Measurements from ENCODE around the gene PLK4. TPM values are rescaled to one million over a fixed set of nuclear protein-coding genes. Genes with fewer than 3 reads are reported as not detected.
A peak's percentile ranks its signal among the peaks of the same experiment; 100 is the strongest.

The PLK4 gene
- polyA plus RNA-seq (2013, experiment 1 of 2): 32.4 TPM
- polyA plus RNA-seq (2013, experiment 2 of 2): 32.8 TPM

GRCh38 chr4:127880763-127881562 is at the start of gene PLK4:
Gene PLK4, plus strand, starts transcription at chr4:127880893. Its CDS starts 242 bp downstream, at chr4:127881135.
- Histone ChIP-seq H3K36me3 (replicated peaks in 1 of 2; ENCODE audit: control insufficient read depth in 2 of 2, insufficient read depth in 2 of 2, low read length in 2 of 2) (peaks cover 3 to 48% of the 10 kb centered on the region in 2 donors), H3K4me3 (ENCODE audit: low read length in 2 of 2) (peak within 1 kb of the TSS; percentile 82 to 90), H3K23ac (ENCODE audit: low read depth, low read length, poor library complexity) (peak within 1 kb of the TSS; percentile 76), H3K79me1 (ENCODE audit: low read depth, low read length) (no peaks in the 10 kb centered on the region), H3K9me3 (replicated peaks in 1 of 2; ENCODE audit: control insufficient read depth in 2 of 2, insufficient read depth in 1 of 2, low read depth in 1 of 2, low read length in 2 of 2) (no peaks in the 10 kb centered on the region), H3K18ac (ENCODE audit: low read length) (peak within 1 kb of the TSS; percentile 98), H2BK5ac (ENCODE audit: low read length) (peak within 1 kb of the TSS; percentile 85), H3K4ac (ENCODE audit: low read length) (no peak within 1 kb of the TSS), H3K4me1 (ENCODE audit: control insufficient read depth in 2 of 2, insufficient read depth in 1 of 2, low read depth in 1 of 2, low read length in 2 of 2) (peaks cover 0 to 2% of the 10 kb centered on the region in 2 donors), H3K9ac (ENCODE audit: low read depth, low read length, poor library complexity) (peak within 1 kb of the TSS; percentile 95), H2BK12ac (ENCODE audit: low read length) (no peak within 1 kb of the TSS), H2BK120ac (ENCODE audit: low read depth, low read length) (peak within 1 kb of the TSS; percentile 68), H4K91ac (ENCODE audit: low read depth, low read length, poor library complexity) (peak within 1 kb of the TSS; percentile 56), H2AFZ (ENCODE audit: low read length) (peak within 1 kb of the TSS; percentile 97), H3K27ac (replicated peaks; ENCODE audit: low read length) (peak within 1 kb of the TSS; percentile 96), H2AK5ac (ENCODE audit: low read depth, low read length) (no peak within 1 kb of the TSS), H2BK15ac (ENCODE audit: low read length) (no peak within 1 kb of the TSS), H3K27me3 (ENCODE audit: control insufficient read depth in 3 of 3, insufficient read depth in 3 of 3, low read depth in 1 of 3, low read length in 3 of 3) (no peaks in the 10 kb centered on the region), H3K14ac (ENCODE audit: low read length) (no peak within 1 kb of the TSS), H4K8ac (ENCODE audit: low read depth, low read length) (no peak within 1 kb of the TSS), H3K4me2 (ENCODE audit: insufficient read depth, low read length, poor library complexity, severe bottlenecking) (peak within 1 kb of the TSS; percentile 87)
- WGBS, 2 donors (ENCODE audit: extremely low coverage in 2 of 2, insufficient read length in 2 of 2, insufficient replicate concordance in 1 of 2): no CpG with 5 or more reads among the region's 70 CpGs
- peak; percentile 89 for DNase-seq (ENCODE audit: low spot score)

DNA sequence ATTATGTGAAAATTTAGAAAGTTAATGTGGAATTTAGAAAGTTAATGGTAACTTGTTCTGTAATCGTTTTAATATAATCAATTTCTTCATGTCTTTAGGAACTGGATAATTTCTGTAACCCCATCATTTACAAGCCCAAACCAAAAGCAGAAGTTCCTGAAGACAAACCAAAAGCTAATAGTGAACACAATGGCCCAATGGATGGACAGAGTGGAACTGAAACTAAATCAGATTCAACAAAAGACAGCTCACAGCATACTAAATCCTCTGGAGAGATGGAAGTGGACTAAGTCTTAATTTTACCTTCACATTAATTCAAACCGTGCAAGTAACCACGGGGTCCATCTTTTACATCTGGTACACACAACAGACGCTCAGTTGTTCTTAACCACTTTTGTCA is 48.1 kb upstream of the PLK4 start:
- no peak overlapping the region for H2AFZ ChIP-seq (ENCODE audit: low read length)
- no peak overlapping the region for H2BK15ac ChIP-seq (ENCODE audit: low read length)
- WGBS, 2 donors (ENCODE audit: extremely low coverage in 2 of 2, insufficient read length in 2 of 2, insufficient replicate concordance in 1 of 2): 100% methylated on average over 1 of the region's 4 CpGs; no CpG with 5 or more reads in 1 of the 2 donors
- H4K91ac ChIP-seq (ENCODE audit: low read depth, low read length, poor library complexity): no peak overlapping the region
- no peak overlapping the region for H2BK12ac ChIP-seq (ENCODE audit: low read length)
- H4K8ac ChIP-seq (ENCODE audit: low read depth, low read length): no peak overlapping the region
- H3K9me3 ChIP-seq (replicated peaks in 1 of 2; ENCODE audit: control insufficient read depth in 2 of 2, insufficient read depth in 1 of 2, low read depth in 1 of 2, low read length in 2 of 2): no peaks in the 10 kb centered on the region
- H3K9ac ChIP-seq (ENCODE audit: low read depth, low read length, poor library complexity): no peak overlapping the region
- H3K36me3 ChIP-seq (replicated peaks in 1 of 2; ENCODE audit: control insufficient read depth in 2 of 2, insufficient read depth in 2 of 2, low read length in 2 of 2): peaks cover 0 to 67% of the 10 kb centered on the region in 2 donors
- H3K27me3 ChIP-seq (ENCODE audit: control insufficient read depth in 3 of 3, insufficient read depth in 3 of 3, low read depth in 1 of 3, low read length in 3 of 3): no peaks in the 10 kb centered on the region
- H2BK120ac ChIP-seq (ENCODE audit: low read depth, low read length): no peak overlapping the region
- H3K4me1 ChIP-seq (ENCODE audit: control insufficient read depth in 2 of 2, insufficient read depth in 1 of 2, low read depth in 1 of 2, low read length in 2 of 2): no peaks in the 10 kb centered on the region
- no peak overlapping the region for H2AK5ac ChIP-seq (ENCODE audit: low read depth, low read length)
- no peak overlapping the region for H3K4ac ChIP-seq (ENCODE audit: low read length)
- H3K14ac ChIP-seq (ENCODE audit: low read length): no peak overlapping the region
- H3K79me1 ChIP-seq (ENCODE audit: low read depth, low read length): no peaks in the 10 kb centered on the region
- H3K23ac ChIP-seq (ENCODE audit: low read depth, low read length, poor library complexity): no peak overlapping the region
- no peak overlapping the region for H3K4me2 ChIP-seq (ENCODE audit: insufficient read depth, low read length, poor library complexity, severe bottlenecking)
- no peak overlapping the region for H2BK5ac ChIP-seq (ENCODE audit: low read length)
- H3K27ac ChIP-seq (replicated peaks; ENCODE audit: low read length): no peak overlapping the region
- H3K18ac ChIP-seq (ENCODE audit: low read length): no peak overlapping the region
- no peak overlapping the region for H3K4me3 ChIP-seq (ENCODE audit: low read length in 2 of 2)
- no peak for DNase-seq (ENCODE audit: low spot score)

GRCh38 chr4:127843704-127844600 is 36.7 kb upstream of the PLK4 start:
- no peak overlapping the region for H3K18ac ChIP-seq (ENCODE audit: low read length)
- no CpG with 5 or more reads among the region's 12 CpGs for WGBS, 2 donors (ENCODE audit: extremely low coverage in 2 of 2, insufficient read length in 2 of 2, insufficient replicate concordance in 1 of 2)
- no peak overlapping the region for H2BK5ac ChIP-seq (ENCODE audit: low read length)
- no peak overlapping the region for H2AK5ac ChIP-seq (ENCODE audit: low read depth, low read length)
- H4K8ac ChIP-seq (ENCODE audit: low read depth, low read length): no peak overlapping the region
- H3K36me3 ChIP-seq (replicated peaks in 1 of 2; ENCODE audit: control insufficient read depth in 2 of 2, insufficient read depth in 2 of 2, low read length in 2 of 2): peaks cover 0 to 19% of the 10 kb centered on the region in 2 donors
- no peak overlapping the region for H2AFZ ChIP-seq (ENCODE audit: low read length)
- peaks cover 0 to 31% of the 10 kb centered on the region in 2 donors for H3K9me3 ChIP-seq (replicated peaks in 1 of 2; ENCODE audit: control insufficient read depth in 2 of 2, insufficient read depth in 1 of 2, low read depth in 1 of 2, low read length in 2 of 2)
- DNase-seq (ENCODE audit: low spot score): no peak
- H3K79me1 ChIP-seq (ENCODE audit: low read depth, low read length): peaks cover 2% of the 10 kb centered on the region
- no peaks in the 10 kb centered on the region for H3K27me3 ChIP-seq (ENCODE audit: control insufficient read depth in 3 of 3, insufficient read depth in 3 of 3, low read depth in 1 of 3, low read length in 3 of 3)
- H3K4me3 ChIP-seq (ENCODE audit: low read length in 2 of 2): no peak overlapping the region
- H2BK12ac ChIP-seq (ENCODE audit: low read length): no peak overlapping the region
- H3K14ac ChIP-seq (ENCODE audit: low read length): no peak overlapping the region
- no peak overlapping the region for H3K4ac ChIP-seq (ENCODE audit: low read length)
- H3K4me1 ChIP-seq (ENCODE audit: control insufficient read depth in 2 of 2, insufficient read depth in 1 of 2, low read depth in 1 of 2, low read length in 2 of 2): no peaks in the 10 kb centered on the region
- H2BK120ac ChIP-seq (ENCODE audit: low read depth, low read length): no peak overlapping the region
- no peak overlapping the region for H3K27ac ChIP-seq (replicated peaks; ENCODE audit: low read length)
- no peak overlapping the region for H3K9ac ChIP-seq (ENCODE audit: low read depth, low read length, poor library complexity)
- H2BK15ac ChIP-seq (ENCODE audit: low read length): no peak overlapping the region
- H3K4me2 ChIP-seq (ENCODE audit: insufficient read depth, low read length, poor library complexity, severe bottlenecking): no peak overlapping the region
- H4K91ac ChIP-seq (ENCODE audit: low read depth, low read length, poor library complexity): no peak overlapping the region
- H3K23ac ChIP-seq (ENCODE audit: low read depth, low read length, poor library complexity): no peak overlapping the region

All from neuronal stem cell (in vitro differentiated cells).